ENCODE measurements around the gene OFD1. TPM values are rescaled to one million over a fixed set of nuclear protein-coding genes. Genes with fewer than 3 reads are reported as not detected.
"Not testable (repeated sequence)": the region's sequence is repeated elsewhere in the genome, so short reads cannot be mapped to it uniquely, and the experiment has no call there.

The OFD1 gene
- total RNA-seq, 1 donor from 2014 or later, result 26.6 TPM

DNA sequence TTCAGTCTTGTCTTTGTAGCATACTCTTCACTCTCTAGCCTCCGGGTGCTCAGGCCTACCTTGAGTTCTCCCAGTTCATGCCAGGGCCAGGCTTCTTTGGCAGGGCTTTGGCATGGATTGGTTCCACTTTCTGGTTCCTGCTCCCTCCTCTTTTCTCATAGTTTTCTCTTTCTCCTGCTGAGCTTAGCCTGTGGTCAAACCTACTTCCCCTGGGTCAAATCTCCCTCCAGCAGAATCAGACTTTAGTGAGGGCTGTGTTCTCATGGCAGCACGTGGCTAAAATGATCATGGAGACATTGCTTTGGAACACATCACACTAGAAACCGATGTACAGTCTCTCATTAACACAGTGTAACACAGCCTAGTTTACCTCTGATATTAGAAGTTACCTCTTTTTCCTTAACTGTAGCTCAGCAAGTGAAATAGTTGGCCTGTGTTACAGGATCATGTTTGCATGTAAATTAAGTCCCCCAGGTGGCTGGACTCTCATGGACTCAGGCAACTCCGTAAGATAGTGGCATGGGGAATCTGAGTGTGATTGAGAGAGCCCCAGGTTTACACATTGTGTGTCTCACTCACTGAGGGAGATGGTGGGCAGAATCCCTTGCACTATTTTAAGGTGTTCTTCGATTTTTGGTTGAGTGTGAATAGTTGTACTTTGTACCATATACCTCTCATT, 32.3 kb upstream of the OFD1 start:
- intact Hi-C loops (cut with micrococcal nuclease), result no loop called here

DNA sequence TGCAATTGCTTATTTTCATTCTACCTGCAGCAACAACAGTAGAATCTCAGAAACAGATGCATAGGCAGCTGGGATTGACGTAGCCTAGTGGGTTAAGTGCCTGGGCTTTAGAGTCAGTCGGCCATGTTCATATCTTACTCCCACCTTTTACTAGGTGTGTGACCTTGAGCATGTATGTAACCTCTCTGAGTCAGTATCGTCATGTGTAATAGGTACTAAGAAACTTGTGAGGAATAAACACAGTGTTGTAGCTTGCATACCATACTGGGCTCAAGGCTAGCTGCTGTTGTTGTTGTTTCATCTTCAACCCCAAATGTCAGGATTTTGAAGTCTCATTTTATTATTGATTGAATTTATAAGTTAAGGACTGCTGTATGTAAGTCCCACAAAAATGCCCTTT, 31.4 kb upstream of the OFD1 start:
- intact Hi-C loops (cut with micrococcal nuclease), result no loop called here

DNA sequence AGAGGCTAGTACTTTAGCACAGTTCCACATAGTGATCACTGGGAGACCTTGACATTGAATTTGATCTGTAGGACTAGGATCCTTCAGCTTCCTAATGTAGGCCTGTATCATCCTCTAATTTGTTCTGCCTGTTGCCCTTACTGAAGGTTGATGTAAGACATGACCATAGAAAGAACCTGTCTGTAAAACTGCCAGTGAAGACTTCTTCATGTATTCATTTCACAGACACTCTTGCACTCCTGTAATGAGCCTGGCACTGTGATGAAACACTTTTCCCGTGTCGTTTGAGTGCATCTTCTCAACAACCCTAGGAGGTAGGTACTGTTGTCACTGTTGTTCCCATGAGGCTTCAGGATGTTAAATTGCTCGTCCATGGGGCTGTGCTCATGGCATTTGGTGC, 31.0 kb upstream of the OFD1 start:
- intact Hi-C loops (cut with micrococcal nuclease), result no loop called here

DNA sequence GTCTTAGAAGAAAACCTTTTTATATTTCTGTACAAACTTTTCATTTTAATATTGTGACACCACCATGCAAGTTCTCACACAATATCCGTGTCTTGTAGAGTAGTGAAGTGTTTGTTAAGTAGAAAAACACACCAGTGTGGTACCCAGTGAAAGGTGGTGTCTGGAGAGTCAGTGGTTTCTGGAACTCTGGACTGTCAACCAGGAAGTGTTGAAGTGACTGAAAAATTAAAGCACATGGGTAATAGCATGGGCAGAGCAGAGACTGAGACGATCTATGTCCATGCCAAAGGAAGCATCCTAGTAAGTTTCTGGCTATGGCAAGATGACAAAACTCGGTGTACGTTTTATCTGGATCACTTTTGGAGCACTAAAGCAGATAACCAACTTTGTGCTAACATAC, 23.4 kb upstream of the OFD1 start:
- intact Hi-C loops (cut with micrococcal nuclease), result no loop called here

DNA sequence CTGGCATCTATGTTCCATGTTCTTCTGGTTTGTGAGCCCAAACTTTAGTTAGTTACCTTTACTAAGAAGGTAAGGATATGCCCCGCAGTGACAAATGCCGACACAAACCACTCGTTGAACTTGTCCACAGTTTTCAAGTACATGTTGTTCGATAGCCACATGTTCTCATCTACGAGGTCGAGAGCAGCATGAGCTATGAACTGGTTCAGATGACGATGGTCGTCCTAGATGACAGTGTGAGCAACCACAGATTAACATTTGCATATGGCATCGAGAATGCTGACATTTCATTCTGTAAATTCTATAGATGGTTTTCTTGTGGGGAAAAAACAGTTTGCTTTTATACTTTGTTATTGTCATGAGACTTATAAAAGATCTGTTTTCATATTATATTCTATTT, 18.1 kb upstream of the OFD1 start:
- intact Hi-C loops (cut with micrococcal nuclease), result no loop called here

DNA sequence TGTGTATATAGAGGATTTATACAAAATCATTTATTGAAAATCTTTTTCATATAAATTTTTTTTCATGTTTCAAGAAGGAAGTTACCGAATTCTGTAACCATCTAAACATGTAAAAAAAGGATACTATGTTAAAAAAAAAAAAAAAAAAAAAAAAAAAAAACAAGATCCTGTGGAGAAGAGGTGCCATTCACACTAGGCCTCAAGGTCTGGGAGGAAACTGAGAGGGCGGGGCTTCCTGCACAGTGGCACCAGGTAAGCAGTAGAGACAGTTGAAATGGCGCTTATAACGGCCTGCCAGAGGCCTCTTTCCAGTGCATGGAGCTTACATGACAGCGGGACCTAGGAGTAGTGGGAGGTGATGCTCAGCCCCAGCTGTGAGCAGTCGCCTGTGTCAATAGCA, 17.6 kb upstream of the OFD1 start:
- intact Hi-C loops (cut with micrococcal nuclease), result no loop called here

DNA sequence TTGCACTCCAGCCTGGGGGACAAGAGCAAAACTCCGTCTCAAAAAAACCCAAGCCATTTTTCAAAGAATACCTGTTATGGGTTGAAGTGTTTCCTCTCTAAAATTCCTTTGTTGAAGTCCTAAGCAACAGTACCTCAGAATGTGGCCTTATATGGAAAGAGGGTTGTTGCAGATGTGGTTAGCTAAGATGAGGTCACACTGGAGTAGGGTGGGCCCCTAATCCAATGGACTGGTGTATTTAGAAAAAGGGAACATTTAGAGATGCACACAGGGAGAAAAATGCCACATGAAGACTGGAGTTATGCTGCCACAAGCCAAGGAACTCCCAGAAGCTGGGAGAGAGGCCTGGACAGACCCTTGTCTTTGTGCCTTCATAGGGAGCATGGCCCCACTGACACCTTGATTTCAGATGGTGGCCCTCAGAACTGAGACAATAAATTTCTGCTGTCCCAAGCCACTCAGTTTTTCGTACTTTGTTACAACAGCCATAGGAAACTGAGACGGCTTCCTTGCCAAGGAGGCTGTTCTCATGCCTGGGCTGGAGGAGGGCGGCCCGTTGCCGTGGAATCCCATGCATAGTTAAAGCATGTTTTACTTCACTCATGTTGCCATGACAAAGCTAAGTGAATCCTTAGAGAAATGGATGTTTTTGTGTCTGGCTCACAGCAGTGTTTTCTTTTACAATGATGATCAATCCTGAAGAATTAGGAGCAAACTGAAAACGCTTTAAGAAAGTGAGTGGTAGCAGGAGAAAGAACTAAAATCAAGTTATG, 16.7 kb upstream of the OFD1 start:
- intact Hi-C loops (cut with micrococcal nuclease), result no loop called here

DNA sequence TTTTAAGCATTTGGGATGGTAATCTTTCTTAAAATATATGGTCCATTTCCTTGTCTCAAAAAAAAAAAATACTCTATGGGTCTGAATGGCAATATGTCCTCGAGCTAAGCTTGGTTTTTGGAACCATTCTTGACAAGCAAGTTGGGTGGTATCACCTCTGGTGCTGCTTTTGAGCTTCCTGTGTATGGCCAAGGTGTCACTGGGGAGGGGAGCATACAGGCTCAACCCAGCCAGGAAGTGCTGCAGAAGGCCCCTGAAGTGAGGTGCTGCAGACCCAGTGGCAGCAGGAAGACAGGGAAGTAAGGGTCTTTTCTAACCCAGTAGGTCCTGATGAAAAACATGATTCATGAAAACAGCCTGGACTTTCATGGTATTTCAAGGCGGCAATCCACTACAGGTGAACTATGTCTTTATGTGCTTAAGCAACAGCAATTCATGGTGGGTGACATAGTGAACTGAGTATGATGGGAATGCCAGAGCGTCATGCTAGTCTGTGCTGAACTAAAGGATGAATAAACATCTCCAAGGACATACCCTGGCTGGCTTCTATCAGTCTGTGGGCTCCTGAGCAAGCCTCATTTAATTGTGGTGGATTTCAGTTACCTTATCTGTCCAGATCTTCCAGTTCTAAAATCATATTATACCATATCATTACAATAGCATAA, 15.2 kb upstream of the OFD1 start:
- intact Hi-C loops (cut with micrococcal nuclease), result no loop called here

DNA sequence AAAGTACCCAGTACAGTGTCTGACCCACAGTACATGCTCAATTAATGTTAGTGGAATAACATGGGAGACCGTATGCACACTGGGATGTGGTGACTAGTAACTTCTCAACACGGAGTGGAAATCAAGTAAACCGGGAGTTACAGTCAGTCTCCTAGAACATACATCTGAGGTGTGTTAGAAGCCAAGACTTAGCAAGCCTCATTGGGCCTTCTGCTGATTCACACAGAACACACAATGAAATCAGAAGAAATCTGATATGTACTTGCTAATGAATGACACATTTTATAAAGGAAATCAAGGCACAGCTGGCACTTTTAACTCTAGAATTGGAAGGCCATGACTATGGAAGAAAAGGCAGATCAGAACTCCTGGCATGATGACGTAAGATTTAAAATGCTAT, 13.2 kb upstream of the OFD1 start:
- intact Hi-C loops (cut with micrococcal nuclease), result no loop called here

DNA sequence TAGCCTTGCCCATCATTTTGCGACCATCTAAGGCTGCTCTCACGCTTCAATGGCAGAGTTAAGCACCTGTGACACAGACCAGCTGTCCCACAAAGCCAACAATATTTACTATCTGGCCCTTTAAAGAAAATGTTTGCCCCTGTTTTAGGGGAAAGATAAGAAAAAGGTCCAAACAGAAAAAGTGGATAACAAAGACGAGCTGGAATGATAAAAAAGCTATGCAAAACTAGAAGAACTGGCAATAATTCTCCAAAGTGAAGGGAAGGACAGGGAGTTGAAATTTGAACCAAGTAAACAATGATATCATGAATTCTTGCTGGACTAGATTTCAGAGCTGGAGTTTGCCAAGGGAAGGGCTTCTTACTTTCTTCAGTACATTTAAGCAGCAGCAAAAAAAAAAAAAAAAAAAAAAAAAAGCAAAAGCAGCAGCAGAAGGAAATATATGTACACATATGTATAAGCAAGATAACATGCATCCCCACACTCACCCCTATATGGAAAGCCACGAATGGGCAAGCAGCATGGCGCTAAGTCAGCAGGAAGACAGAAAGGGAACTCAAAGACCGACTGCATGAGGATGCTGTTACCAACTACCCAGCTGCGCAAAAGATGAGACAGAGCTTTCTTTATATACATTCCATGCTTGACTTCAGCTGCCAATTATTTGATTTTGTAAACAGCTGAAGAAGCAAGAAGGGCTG, 12.6 kb upstream of the OFD1 start:
- intact Hi-C loops (cut with micrococcal nuclease), result no loop called here

DNA sequence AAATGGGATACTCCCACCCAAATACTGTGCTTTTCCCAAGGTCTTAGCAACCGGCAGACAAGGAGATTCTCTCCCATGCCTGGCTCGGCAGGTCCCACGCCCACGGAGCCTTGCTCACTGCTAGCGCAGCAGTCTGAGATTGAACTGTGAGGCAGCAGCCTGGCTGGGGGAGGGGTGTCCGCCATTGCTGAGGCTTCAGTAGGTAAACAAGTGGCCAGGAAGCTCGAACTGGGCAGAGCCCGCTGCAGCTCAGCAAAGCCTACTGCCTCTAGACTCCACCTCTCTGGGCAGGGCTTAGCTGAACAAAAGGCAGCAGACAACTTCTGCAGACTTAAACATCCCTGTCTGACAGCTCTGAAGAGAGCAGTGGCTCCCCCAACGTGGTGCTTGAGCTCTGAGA, 9.7 kb upstream of the OFD1 start:
- intact Hi-C loops (cut with micrococcal nuclease), result not testable (repeated sequence)

DNA sequence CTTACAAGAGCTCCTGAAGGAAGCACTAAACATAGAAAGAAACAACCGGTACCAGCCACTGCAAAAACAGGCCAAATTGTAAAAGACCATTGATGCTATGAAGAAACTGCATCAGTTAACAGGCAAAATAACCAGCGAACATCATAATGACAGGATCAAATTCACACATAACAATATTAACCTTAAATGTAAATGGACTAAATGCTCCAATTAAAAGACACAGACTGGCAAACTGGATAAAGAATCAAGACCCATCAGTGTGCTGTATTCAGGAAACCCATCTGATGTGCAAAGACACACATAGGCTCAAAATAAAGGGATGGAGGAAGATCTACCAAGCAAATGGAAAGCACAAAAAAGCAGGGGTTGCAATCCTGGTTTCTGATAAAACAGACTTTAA, 8.0 kb upstream of the OFD1 start:
- intact Hi-C loops (cut with micrococcal nuclease), result not testable (repeated sequence)

DNA sequence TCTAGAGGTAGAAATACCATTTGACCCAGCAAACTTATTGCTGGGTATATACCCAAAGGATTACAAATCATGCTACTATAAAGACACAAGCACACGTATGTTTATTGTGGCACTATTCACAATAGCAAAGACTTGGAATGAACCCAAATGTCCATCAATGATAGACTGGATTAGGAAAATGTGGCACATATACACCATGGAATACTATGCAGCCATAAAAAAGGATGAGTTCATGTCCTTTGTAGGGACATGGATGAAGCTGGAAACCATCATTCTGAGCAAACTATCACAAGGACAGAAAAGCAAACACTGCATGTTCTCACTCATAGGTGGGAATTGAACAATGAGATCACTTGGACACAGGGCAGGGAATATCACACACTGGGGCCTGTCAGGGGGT, 4.0 kb upstream of the OFD1 start:
- intact Hi-C loops (cut with micrococcal nuclease), result loop anchor here (5.0 to 10.0 kb wide), 3 partner anchors 638 to 1144 kb away; partner anchors contain the start of genes FANCB and MOSPD2

DNA sequence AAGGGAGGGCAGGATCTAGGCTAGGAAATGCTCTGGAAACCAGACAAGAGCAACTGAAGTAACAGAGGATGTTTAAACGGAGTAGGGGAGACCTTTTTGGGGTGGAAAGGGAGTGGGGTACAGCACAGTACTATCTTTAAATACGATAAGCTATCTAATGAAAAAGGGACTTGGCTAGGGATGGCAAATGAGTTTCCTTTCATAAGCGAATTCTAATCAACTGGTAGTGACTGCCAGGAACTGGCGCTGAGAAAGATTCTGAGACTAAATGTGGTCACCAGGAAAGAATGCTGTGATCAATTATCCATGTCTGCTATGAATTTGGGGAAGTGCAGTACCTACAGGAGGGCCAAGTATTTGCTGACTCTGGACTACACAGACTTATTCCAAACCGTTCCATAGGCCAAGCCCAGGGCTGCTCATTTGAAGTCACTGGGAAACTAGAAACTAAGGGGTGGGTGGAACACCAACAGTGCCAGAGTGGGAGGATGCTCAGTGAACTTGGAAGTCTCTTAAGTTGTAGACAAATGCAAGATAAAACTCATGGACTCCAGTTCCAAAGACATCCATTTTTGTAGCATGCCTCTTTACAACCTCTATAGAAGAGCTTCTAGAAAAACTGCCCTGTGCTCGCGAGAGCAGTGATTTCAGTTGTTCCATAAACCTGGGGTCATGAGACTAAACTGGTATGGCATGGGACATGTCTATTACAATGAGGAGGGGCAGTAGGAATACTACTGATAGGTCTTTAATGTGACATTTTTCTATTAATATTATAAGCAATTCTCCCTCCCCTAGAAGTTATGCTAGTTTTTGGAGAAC, 2.1 kb upstream of the OFD1 start:
- intact Hi-C loops (cut with micrococcal nuclease), result loop anchor here (5.0 to 10.0 kb wide), 3 partner anchors 640 to 1142 kb away; partner anchors contain the start of genes FANCB and MOSPD2

DNA sequence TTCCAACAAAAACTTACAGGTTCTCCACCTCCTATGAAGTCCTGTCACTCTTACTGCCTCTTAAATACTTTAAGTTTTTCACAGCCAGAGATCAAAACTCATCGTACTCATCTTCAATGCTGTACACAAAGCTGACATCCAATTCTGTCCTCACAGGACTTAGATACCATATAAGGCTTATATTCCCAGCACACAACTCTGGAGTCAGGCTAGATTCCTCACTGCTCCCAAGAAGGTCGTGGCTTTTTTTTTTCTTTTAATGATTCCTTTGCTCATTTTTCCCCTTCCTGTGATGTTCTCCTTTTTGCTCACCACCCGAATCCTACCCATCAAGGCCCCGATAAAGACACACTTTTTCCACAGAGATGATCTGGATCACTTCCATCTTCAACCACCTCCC, 1.0 kb upstream of the OFD1 start:
- intact Hi-C loops (cut with micrococcal nuclease), result loop anchor here (5.0 to 10.0 kb wide), 3 partner anchors 641 to 1141 kb away; partner anchors contain the start of genes FANCB and MOSPD2

DNA sequence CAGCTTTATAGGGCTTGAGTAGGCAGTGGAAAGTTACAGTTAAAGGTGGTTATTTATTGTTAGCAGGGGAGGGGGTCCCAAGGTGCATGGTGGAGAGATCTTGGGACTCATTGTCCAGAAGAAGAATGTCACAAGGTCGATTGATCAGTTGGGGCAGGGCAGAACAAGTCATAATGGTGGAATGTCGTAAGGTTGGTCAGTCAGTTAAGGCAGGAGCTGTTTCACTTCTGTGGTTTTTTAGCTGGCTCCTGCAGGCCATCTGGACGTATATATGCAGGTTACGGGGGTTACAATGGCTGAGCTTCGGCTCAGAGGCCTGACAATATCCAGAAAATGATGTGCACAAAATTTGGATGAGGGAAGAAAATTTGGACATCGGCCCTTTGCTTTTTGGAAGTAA, 7.1 kb downstream of the OFD1 start:
- intact Hi-C loops (cut with micrococcal nuclease), result loop anchor here (1.0 to 10.0 kb wide), 3 partner anchors 7 to 1593 kb away; partner anchors contain the start of genes OFD1, PIGA, TCEANC and TRAPPC2

DNA sequence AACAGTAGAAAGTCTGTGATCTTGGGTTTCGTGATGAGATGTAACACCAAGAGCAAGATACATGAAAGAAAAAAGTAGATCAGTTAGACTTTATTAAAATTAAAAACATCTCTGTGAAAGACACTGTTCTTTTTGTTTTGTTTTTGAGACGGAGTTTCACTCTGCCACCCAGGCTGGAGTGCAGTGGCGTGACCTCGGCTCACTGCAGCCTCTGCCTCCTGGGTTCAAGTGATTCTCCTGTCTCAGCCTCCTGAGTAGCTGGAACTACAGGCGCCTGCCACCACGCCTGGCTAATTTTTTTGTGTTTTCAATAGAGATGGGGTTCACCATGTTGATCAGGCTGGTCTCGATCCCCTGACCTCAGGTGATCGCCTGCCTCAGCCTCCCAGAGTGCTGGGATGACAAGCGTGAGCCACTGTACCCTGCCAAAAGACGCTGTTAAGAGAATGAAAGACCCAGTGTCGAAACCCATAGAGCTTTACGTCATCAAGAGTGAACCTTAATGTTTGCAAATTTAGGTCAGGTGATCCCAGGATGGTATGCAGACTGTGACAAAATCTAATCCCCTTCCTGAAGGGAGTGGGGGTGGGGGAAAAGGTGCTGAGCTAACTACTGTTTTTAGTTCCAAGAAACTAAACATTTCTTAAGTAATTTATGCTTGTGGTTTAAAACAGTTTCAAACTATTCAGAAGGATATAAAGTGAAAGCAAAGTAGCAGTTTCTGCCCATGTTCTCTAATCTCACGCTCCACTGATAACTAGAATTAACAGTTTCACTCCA, 8.0 kb downstream of the OFD1 start:
- intact Hi-C loops (cut with micrococcal nuclease), result loop anchor here (1.0 to 10.0 kb wide), 3 partner anchors 8 to 1592 kb away; partner anchors contain the start of genes OFD1, PIGA, TCEANC and TRAPPC2

DNA sequence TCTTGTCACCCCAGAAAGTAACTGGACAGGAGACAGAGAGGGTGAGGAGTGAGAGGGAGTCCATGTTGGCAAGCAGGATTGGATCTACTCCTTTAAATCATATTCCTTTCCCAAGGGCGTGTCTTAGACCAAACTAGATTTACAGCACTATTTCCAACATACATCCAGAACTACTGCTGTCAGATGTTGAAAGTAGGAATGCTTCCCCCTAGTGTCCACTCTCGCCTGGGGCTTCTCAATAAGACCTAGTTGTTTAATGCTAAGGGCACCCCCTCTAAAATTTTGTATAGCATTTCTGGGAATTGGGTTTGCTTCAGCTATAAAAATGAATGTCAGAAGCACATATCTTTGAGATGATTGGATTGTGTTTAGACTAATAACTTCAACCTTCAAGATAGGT, 13.3 kb downstream of the OFD1 start:
- intact Hi-C loops (cut with micrococcal nuclease), result loop anchor here (1.0 to 10.0 kb wide), 3 partner anchors 90 to 1587 kb away; partner anchors contain the start of gene PIGA

DNA sequence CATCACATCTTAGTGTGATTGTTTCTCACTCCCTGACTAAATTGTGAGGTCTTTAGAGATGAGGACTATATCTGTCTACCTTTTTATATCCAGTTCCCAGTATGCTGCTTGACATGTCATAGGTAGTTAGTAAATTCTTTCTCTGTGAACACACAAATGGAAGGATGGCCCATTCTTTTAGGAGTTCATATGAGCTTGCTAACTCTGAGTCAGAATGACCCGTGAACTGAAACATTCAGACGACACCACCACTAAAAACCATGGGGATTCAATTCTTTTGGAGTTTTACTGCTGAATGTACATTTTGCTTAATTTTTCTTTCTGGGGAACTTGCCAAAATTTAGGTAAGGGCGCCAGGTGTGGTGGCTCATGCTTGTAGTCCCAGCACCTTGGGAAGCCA, 13.9 kb downstream of the OFD1 start:
- intact Hi-C loops (cut with micrococcal nuclease), result loop anchor here (1.0 to 10.0 kb wide), 3 partner anchors 90 to 1586 kb away; partner anchors contain the start of gene PIGA

Measured in T-helper 2 cell treated with Interferon-gamma antibody and Interleukin-4, amounts not matched to agents 100 ng/mL and 5 ng/mL, for 36 hours (primary cell).